Smooth muscle cell (in vitro differentiated cells): ENCODE results near the gene ASS1. TPM values are rescaled to one million over a fixed set of nuclear protein-coding genes. Genes with fewer than 3 reads are reported as not detected.

ENCODE experiments used
- DNase-seq: peaks from one replicate; lab custom pipeline; 2025; ENCODE audit not compliant: unreplicated experiment; lab: John Stamatoyannopoulos, UW
- H2AFZ ChIP-seq: fragments of 200-600 bp; sonication (generic); 2 replicates; pipeline ENCODE4 v1.6.0; 2016; ENCODE audit warnings: antibody characterized with exemption, low read depth, mild to moderate bottlenecking
- H3F3A ChIP-seq: fragments of 200-600 bp; sonication (generic); 2 replicates; pipeline ENCODE4 v1.6.0; 2017; ENCODE audit warnings: antibody characterized with exemption, low read depth
- H3K27ac ChIP-seq: fragments of 200-600 bp; sonication (generic); 2 replicates; pipeline ENCODE4 v1.5.1; 2016; ENCODE audit warnings: low read depth, mild to moderate bottlenecking
- H3K27me3 ChIP-seq: fragments of 200-600 bp; sonication (generic); 2 replicates; pipeline ENCODE4 v1.6.1; 2016; ENCODE audit warnings: low read depth, mild to moderate bottlenecking
- H3K36me3 ChIP-seq: fragments of 200-600 bp; sonication (generic); 2 replicates; pipeline ENCODE4 v1.5.1; 2016; ENCODE audit warnings: low read depth
- H3K4me1 ChIP-seq: fragments of 200-600 bp; sonication (generic); 2 replicates; pipeline ENCODE4 v1.5.1; 2016; ENCODE audit warnings: low read depth
- H3K4me2 ChIP-seq: fragments of 200-600 bp; sonication (generic); 2 replicates; pipeline ENCODE4 v1.6.0; 2016; ENCODE audit warnings: mild to moderate bottlenecking
- H3K4me3 ChIP-seq: fragments of 200-600 bp; sonication (generic); 2 replicates; pipeline ENCODE4 v1.5.1; 2016; ENCODE audit warnings: mild to moderate bottlenecking
- H3K79me2 ChIP-seq: fragments of 200-600 bp; sonication (generic); 2 replicates; pipeline ENCODE4 v1.6.0; 2016; ENCODE audit warnings: low read depth, mild to moderate bottlenecking
- H3K9ac ChIP-seq: fragments of 200-600 bp; sonication (generic); 2 replicates; pipeline ENCODE4 v1.6.0; 2016; ENCODE audit warnings: low read depth
- H3K9me3 ChIP-seq: fragments of 200-600 bp; sonication (generic); replicated peaks from 2 replicates; pipeline ENCODE4 v1.5.1; 2016; ENCODE audit warnings: low read depth
- H4K20me1 ChIP-seq: fragments of 200-600 bp; sonication (generic); 2 replicates; pipeline ENCODE4 v1.6.0; 2016; ENCODE audit warnings: low read depth
- WGBS: methylation state at CpG from one replicate; pipeline ENCODE4 v1.1.7; 2016; ENCODE audit warnings: low lambda C conversion rate; 5-methylcytosine and 5-hydroxymethylcytosine counted together
- polyA plus RNA-seq: library from polyadenylated mRNA; unstranded; fragments of >200 nt; fragmentation: Nextera tagmentation; extraction: Ambion mirVana; gene quantifications from 2 replicates; pipeline ENCODE4 v1.2.1, GENCODE V29; 2016
- total RNA-seq: library from RNA; depleted of rRNA; stranded (reverse); fragments of >200 nt; gene quantifications from 2 replicates; pipeline ENCODE4 v1.2.3, GENCODE V29; 2014
- TF ChIP-seq, protein P1 (sequence below): fragments of 200-600 bp; sonication (generic); IDR thresholded peaks from 2 replicates; pipeline ENCODE4 v1.5.1; 2017; ENCODE audit warnings: borderline replicate concordance, mild to moderate bottlenecking, antibody characterized with exemption; ENCODE audit not compliant: insufficient read depth, poor library complexity, severe bottlenecking

ASS1 gene
- total and polyA plus RNA-seq, 2 experiments from 2014 or later = 78.2 to 81.5 TPM

DNA sequence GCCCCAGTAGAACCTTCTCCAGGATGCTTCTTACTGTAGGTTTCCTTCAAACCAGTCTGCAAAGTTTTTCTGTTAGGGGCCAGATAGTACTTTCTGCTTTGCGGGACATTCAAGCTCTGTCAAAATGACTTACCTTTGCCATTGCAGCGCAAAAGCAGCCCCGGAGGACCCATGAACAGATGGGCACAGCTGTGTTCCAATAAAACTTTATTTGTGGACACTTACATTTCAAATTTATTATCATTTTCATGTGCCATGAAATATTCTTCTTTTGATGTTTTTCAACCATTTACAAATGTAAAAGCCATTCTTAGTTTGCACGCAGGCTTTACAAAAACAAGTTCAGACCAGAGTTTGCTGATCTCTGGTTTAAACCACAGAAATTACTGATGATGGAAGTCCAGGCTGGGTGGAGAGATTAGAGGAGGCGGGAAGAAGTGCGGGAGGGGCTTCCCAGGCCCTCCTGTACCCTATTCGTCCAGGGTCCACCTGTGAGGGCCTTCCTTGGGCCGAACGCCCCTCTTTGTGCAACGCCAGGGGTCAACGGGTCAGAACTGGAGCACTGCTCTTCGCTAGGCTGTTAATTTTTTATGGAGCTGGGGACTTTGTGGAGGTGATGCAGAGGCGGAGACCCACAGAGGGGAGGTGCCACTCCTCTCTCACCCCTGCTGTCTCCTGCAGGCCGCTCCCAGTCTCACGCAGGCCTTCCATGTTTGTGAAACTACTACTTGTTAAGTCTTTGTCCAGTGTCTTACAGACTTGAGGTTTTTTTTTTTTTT is 7.6 kb upstream of the ASS1 start:
- H3K79me2 ChIP-seq = no peaks in the 10 kb centered on the region
- H3K4me2 ChIP-seq = no peak overlapping the region
- no peaks in the 10 kb centered on the region for H3F3A ChIP-seq
- no peaks in the 10 kb centered on the region for H3K9me3 ChIP-seq
- no peak for DNase-seq
- no peak overlapping the region for H3K9ac ChIP-seq
- TF ChIP-seq, protein P1, sequence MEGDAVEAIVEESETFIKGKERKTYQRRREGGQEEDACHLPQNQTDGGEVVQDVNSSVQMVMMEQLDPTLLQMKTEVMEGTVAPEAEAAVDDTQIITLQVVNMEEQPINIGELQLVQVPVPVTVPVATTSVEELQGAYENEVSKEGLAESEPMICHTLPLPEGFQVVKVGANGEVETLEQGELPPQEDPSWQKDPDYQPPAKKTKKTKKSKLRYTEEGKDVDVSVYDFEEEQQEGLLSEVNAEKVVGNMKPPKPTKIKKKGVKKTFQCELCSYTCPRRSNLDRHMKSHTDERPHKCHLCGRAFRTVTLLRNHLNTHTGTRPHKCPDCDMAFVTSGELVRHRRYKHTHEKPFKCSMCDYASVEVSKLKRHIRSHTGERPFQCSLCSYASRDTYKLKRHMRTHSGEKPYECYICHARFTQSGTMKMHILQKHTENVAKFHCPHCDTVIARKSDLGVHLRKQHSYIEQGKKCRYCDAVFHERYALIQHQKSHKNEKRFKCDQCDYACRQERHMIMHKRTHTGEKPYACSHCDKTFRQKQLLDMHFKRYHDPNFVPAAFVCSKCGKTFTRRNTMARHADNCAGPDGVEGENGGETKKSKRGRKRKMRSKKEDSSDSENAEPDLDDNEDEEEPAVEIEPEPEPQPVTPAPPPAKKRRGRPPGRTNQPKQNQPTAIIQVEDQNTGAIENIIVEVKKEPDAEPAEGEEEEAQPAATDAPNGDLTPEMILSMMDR = no peak
- no peaks in the 10 kb centered on the region for H3K36me3 ChIP-seq
- no peak overlapping the region for H2AFZ ChIP-seq
- no peak overlapping the region for H3K4me3 ChIP-seq
- peaks cover 23% of the 10 kb centered on the region for H3K27me3 ChIP-seq
- no peaks in the 10 kb centered on the region for H4K20me1 ChIP-seq
- H3K4me1 ChIP-seq = no peaks in the 10 kb centered on the region
- WGBS = 87% methylated on average over 14 of the region's 15 CpGs
- H3K27ac ChIP-seq = no peak overlapping the region

DNA sequence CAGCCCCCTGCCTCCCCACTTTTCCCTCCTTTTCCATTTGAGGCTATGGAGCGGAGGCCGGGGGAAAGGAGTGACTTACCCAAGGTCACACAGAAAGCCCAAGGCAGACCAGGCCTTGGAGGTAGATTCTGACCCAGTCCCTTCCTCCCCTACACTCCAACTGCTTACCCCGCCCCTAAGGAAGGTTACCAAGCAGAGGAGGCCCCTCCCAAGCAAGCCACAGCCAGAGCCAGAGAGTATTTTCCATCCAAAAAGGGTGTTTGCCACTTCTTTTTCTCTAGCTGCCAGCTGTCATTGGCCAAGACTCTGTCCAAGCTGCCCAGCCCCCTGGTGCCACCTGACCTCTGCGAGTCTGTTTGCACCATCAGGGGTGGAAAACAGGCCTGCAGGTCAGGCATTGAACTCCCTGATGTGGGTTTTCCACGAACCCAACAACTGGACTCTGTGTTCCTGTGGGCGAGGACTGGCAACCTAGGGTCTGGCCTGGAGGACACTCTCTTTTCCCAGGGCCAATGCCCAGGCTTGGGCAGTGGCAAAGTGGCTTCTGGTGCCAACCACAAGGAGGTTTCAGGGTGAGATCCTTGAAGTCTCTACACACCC is 6.3 kb upstream of the ASS1 start:
- H3K4me1 ChIP-seq = no peaks in the 10 kb centered on the region
- no peak overlapping the region for H2AFZ ChIP-seq
- no peaks in the 10 kb centered on the region for H3K36me3 ChIP-seq
- H3K27me3 ChIP-seq = peaks cover 12% of the 10 kb centered on the region
- TF ChIP-seq, protein P1 = no peak
- no peaks in the 10 kb centered on the region for H4K20me1 ChIP-seq
- H3K4me2 ChIP-seq = no peak overlapping the region
- no peaks in the 10 kb centered on the region for H3K79me2 ChIP-seq
- no peak overlapping the region for H3K27ac ChIP-seq
- H3K9me3 ChIP-seq = no peaks in the 10 kb centered on the region
- 97% methylated on average over 6 of the region's 6 CpGs for WGBS
- no peaks in the 10 kb centered on the region for H3F3A ChIP-seq
- no peak overlapping the region for H3K4me3 ChIP-seq
- DNase-seq = no peak
- no peak overlapping the region for H3K9ac ChIP-seq

DNA sequence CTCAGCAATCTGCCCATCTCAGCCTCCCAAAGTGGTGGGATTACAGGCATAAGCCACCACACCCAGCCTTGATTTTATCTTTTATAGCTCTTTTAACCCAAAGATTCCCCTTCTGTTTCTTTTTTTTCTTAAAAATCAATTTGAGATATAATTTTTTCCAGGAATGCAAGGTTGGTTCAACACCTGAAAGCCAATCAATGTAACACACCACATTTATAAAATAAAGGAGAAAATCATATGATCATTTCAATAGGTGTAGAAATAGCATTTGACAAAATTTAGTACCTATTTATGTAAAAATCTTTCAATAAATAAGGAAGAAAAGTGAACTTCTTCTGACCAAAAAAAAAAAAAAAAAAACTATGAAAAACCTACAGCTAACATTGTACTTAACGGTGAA is 3.7 kb upstream of the ASS1 start:
- no peaks in the 10 kb centered on the region for H3K27me3 ChIP-seq
- H3K27ac ChIP-seq = no peak overlapping the region
- no peak overlapping the region for H3K4me3 ChIP-seq
- no peak overlapping the region for H3K9ac ChIP-seq
- no peaks in the 10 kb centered on the region for H4K20me1 ChIP-seq
- H3K4me2 ChIP-seq = no peak overlapping the region
- no peaks in the 10 kb centered on the region for H3K79me2 ChIP-seq
- DNase-seq = no peak
- no peak overlapping the region for H2AFZ ChIP-seq
- peaks cover 12% of the 10 kb centered on the region for H3K4me1 ChIP-seq
- H3K9me3 ChIP-seq = no peaks in the 10 kb centered on the region
- TF ChIP-seq, protein P1 = no peak
- 94% methylated on average over 1 of the region's 1 CpG for WGBS
- H3F3A ChIP-seq = no peaks in the 10 kb centered on the region
- H3K36me3 ChIP-seq = no peaks in the 10 kb centered on the region
